Activated T-cell treated with anti-CD3 and anti-CD28 coated beads for 48 hours (primary cell): ENCODE data around the gene PCSK7.

Experiments used
- DNase-seq: peaks from one replicate; pipeline ENCODE4 v3.0.0-alpha.2; 2020; ENCODE audit warnings: low read depth

Gene PCSK7

DNA sequence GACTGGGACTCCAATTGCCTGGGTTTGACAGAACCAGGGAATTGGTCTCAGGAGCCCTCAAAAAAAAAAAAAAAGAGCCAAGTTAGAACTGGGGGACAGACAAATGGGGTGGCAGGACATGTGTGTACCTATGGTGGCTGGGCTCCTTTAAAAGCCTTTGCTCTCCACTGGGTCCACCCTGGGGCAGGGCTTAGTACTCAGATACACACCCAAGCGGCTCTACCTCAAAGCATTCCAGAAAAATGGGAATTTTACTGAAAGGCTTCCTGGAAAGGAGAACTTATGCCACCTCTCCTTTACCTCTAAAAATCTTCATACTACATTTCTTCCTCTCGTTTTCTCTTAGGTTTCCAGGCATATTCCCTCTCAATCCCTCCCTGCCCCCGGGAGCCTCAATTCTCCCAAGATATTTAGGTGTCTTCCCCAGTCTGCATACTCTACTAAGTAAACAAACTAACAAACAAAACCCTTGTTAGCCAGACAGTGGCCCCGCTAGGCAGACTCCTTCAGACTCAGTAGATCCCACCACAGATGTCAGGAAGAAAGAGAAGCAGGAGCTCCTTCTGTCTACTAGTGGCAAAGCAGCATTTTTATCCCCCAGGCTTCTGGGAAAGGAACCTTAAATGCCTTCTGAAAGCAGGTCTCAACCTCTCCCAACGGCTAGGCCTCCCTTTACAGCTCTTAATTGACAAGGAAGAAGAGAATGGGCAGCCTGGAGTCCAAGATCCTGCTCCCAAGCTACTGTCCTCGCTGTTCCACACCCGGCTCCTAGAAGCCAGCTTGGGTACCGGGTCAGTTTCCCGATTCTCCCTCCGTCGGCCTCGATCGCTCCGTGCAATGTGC is 653 bp downstream of the PCSK7 start:
- DNase-seq: no peak

DNA sequence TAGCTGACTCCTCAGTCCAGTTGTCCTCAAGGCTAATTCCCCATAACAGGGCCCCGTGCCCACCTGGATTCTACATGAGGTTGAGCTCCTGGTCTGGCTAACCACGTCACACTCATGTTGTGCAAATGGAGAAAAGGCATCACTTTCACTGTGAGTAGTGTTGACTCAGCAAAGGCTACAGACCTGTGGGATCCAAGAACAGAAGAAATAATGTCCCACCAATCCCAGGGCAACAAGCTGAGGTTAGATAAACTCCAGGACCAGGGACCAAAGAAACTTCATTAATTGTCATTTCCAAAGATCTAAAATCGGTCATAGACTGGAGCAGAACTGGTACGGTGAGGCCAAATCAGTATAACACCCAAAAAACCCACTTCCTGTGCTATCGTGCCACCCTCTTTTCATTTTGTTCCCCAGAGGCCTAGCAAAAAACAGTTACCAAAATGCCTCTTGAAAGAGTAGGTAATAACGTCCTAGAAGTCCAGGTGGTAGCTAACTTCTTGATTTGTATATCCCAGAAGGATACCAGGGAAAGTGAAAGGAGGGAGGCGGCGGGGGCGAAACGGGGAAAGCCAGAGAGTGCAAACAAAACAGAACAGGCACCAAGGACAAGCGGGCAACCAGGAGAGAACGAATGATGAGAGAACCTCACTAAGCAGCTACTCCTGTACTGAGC is 1.4 kb downstream of the PCSK7 start:
- DNase-seq: peak; percentile 55

- DNase-seq: no peak
Measured at GRCh38 chr11:117229931-117230285, 2.0 kb downstream of the PCSK7 start.

- no peak for DNase-seq
Measured at GRCh38 chr11:117229411-117229810, 2.5 kb downstream of the PCSK7 start.

DNA sequence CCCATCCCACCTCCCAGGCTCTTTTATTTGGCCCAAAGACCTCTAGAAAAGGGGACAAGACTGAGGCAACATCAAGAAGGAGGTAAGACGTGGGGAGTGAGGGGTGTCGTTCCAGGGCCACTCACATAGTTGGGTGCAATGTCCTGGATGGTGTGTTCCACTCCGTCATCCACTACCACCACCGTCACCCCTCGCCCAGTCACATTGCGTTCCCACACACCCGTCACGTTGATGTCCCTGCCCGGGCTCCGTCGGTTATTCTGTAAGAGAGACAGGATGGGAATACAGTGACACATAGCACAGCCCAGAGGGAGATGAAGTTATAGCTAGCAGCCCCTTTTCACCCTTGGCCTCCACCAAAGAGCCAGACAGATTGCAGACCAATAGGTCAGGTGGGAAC is 3.8 kb downstream of the PCSK7 start:
- DNase-seq: no peak

DNA sequence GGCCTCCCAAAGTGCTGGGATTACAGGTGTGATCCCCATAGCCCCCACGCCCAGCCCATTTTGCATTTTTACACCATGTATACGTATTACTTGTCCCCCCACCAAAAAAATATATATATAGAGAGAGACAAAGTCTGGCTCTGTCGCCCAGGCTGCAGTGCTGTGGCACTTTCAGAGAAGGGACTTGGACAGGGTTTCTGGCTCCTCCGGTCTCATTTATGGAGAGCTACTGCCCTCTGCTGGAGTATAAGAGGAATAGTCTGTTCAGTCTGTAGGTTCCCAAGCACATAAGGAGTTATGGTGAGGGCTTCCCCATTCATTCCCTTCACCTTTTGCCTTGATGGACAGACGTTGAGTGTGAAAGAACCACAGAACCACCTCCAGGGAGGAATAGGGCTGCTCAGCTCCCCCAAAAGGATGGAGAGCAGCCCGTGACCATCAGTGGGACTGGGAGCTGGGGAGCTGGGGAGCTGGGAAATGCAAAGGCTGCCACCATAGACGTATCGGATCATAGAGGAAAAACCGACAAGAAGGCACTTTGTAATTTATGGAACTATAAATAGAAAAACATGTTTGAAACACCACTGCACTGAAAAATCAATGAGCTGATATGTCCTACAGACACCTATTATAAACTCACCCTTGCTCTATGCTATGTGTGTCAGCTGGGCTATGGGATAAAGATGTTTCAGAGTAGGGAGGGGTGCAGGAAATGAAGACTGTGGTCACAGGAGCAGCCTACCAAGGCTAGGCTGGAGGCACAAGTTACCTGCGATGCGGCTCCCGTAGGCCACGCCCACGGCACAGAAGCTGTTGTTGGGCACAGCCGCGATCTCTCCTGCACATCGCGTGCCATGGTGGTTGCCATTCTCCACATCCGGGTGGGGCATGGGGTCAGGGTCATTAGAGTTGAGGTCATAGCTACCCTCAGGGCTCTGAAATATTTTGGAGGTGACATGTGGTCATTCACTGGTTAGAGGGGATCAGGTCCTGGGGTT is 5.2 kb downstream of the PCSK7 start:
- no peak for DNase-seq

DNA sequence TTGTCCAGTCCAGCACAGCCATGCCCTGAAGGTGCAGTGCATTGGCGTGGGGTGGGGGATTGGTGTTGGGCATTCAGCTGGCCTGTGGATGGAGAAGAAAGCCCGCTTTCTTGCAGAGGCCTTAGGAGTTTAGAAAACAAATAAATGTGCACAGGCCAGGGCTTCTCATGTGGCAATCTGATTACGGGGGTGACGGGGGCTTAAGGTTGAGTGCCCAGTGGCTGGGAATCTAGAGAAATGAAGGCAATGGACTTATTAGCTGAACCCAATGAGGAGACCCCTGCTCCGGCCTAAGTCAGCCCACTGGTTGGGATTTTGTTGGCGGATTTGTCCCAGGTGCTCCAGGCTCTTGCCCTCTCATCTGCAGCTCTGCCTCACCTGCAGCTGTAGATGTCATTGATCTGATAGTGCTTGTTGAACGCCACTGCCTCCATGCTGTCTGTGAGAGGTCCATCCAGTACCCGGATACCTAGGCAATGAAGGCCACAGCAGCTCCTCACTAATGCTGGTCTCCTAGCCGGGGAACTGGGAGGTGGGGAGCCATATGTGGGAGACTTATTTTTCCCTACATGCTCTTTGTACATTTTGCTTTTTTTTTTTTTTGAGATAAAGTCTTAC is 6.2 kb downstream of the PCSK7 start:
- no peak for DNase-seq

DNA sequence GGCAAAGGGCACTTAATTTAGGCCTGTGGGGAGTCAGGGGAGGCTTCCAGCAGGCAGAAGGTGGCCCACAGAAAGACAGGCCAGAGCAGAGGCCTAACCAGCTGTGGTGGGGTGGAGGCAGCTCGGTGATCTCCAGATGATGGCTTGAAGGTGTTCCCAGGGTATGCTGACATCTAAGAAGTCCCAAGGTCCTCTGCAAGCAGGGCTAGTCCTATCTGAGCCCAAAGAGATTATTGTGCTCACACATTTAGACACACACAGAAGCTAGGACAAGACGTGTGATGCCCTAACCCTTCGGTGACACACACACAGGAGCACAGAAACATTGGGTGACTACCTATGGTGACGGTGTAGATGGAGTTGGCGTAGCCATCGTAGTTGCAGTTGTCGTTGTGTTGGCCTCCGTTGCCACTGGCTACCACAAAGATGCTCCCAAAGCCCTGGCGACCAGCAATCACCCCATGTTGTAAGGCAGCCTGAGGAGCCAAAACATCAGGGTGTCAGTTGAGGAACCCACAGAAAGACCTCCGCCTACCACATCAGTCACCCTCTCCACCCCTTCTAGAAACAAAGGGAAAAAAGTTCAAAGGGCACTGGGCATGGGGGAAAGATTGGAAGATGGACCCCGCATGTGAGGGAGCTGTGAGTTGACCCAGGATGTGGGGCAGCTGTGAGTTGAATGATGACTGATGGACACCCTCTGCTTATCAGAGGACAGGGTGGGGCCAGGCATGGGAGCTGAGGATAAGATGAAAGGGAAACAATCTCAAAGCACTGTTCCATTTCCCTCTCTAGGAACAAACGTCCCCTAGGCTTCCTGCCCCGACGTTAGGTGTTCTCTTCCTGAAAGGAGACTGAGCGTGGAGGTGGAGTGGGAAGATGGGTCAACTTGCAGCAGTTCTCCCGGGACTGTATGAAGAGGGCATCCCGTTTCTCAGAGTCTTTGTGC is 7.9 kb downstream of the PCSK7 start:
- no peak for DNase-seq

DNA sequence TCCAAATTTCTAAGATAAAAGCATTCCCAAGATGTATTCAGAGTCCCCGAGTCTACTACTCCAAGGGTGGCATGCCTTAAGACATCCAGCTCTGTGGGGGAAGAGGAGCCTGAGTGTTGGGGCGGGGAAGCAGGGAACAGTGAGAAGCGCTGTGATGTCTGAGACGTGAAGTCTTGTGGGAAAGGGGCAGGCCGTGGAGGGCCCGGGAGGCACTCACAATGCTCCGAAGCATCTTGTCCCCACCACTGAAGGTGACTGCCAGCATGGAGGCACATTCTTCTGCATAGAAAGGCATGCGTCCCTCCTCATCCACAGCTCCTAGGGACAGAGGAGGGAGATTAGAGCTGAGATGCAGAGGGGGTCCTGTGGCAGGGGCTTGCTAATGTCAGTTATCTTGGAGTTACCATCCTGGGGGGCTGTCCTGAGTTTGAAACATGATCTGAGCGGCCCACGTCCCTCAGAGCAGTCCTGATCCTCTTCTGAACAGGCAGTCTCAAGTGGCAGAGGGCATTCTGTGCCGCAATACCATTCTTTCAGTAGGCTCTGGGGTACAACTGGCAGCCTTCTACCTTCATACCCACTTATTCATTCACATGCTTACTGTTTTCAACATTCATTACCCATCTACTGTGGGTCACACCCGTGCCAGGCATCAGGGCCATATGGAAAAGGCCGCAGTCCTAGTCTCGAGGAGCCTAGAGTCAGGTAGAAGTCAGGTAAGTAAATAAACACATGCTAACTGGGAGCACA is 8.7 kb downstream of the PCSK7 start:
- DNase-seq: no peak

DNA sequence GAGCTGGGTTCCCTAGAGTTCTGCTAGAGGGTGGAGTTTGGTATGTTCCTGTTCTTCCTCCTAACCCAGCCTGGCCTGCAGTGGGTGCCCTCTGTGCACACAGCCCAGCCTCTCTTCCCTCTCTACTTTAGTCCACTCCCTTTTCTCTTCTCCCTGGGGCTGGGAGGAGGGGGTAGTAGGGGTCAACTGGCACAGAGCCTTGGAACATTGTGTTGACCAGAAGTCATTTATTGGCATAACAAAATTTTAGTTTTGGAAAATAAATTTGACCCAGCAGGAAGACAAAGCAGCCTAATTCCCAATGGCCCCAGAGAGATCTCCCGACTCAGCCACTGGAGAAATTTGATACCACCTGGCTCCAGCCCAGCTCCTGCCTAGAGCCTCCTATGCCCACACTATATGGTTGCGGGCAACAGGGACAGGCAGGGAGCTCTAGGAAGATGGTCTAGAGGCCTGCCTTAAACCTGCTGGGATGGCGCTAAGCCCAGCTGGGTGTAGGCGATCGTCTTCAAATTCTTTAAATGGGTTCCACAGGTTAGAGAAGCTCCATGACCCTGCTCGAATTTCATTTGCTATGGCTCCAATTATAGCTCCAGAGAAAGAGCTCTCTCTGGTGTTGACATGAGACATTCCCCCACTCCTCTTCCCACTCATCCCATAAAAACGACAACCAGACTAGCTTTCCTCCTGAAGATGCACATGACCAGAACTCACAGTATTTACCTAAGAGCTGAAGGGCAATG is 9.9 kb downstream of the PCSK7 start:
- no peak for DNase-seq

GRCh38 chr11:117220999-117221774 is 10.7 kb downstream of the PCSK7 start:
- DNase-seq: no peak

GRCh38 chr11:117220568-117220967 is 11.3 kb downstream of the PCSK7 start:
- DNase-seq: no peak

DNA sequence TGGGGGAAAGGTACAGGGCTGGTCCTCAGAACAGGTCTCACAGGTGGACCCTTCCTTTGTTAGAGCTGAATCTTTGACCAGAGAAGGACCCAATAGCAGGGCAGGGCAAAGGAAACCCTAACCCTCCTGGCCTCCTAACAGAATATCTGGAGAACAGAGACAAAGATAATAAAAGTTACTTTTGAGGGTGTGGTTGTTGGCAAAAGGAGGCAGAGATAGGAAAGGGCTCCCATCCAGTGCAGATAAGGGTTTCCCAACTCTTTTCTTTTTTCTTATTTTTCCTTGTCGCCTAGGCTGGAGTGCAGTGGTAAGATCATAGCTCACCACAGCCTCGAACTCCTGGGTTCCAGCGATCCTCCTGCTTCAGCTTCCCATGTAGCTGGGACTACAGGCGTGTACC is 11.9 kb downstream of the PCSK7 start:
- no peak for DNase-seq

DNA sequence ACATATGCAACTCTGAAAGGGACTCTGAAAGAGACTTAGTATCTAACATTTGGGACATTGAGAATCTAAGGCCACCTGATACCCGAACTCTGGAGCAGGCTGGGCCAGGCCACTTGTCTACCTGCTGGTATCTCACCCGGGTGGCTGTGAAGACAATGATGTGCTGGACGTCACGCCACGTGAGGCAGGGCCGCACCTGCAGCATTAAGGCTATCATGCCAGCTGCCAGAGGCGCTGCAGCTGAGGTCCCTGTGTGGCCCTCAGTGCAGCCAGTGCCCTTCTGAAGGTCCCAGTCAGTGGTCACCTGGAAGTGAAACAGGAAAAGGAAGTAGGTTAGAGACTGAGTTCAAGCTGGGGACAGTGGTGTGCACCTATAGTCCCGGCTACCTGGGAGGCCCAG is 12.4 kb downstream of the PCSK7 start:
- no peak for DNase-seq

GRCh38 chr11:117219001-117219400 is 12.9 kb downstream of the PCSK7 start:
- DNase-seq: no peak

DNA sequence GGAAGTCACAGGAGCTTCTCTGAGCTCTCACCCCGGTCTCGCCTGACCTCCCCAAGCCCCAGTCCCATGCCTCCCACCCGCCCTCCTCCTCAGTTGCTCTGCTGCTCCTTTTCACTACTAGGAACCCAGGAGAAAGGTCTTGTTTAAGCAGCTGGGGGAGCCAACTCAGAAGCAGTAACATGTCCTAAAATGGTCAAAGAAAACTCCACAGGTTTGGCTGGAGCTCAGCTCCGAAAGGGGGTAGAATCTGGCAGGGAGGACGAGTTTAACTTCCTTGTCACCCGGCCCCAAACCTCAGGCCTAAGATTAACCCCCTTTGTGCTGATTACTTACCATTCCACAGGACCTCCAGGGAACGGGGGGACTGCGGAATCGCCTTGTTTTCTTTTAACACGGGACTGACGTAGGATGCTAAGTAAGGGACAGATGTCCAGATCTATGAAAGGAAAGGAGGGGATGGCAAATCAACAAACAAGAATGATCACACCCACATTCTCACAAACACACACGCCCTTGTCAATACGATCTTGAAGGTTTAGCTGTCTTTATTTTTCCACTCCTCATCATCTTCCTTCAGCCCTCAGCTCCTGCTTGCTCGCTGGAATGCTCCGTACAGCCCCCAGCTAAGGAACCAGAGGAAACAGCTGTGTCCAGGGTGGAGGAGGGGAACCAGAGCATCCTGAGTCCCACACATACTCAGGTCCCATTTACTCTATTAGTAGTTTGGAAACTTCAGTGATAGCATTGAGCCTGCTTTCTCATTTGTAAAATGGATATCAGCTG is 13.5 kb downstream of the PCSK7 start:
- no peak for DNase-seq

GRCh38 chr11:117217141-117218084 is 14.5 kb downstream of the PCSK7 start:
- DNase-seq: no peak
